ENCODE measurements around the gene FARP2.

The FARP2 gene

GRCh38 chr2:241489733-241490680, 133.9 kb downstream of the FARP2 start:
- no peak for DNase-seq (ENCODE audit: low read depth)

DNA sequence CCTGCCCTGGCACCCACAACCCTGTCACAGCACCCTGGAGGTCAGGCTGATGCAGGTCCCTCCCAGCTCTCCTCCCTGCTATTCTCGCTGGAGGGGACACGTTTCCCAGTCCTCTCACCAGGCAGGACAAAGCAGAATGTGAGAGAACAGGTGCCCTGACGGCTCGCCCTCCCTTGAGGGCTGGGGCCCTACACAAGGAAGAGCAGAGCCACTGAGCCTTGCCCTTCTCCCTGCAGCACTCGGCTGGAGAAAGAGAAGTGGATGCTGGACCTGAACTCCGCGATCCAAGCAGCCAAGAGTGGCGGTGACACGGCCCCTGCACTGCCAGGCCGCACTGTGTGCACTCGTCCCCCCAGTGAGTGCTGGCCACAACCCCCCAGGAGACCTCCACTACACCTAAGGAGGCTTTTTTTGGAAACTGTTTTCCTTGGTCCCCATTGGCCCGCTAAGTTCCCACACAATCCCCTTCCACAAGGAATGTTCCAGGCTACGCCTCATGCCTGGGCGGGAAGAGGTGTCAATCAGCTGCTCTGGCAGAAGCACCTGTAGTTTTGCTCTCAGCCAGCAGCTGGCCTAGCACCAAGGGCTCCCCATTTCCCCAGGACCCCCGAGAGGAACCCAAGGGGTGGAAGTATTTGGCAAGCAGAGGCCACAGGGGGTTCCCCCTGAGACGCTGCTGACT, 134.9 kb downstream of the FARP2 start:
- DNase-seq (ENCODE audit: low read depth): no peak

GRCh38 chr2:241491549-241492173, 135.6 kb downstream of the FARP2 start:
- DNase-seq (ENCODE audit: low read depth): no peak

- no peak for DNase-seq (ENCODE audit: low read depth)
Measured at GRCh38 chr2:241492174-241492565, 136.1 kb downstream of the FARP2 start.

GRCh38 chr2:241493092-241493491, 137.0 kb downstream of the FARP2 start:
- no peak for DNase-seq (ENCODE audit: low read depth)

- no peak for DNase-seq (ENCODE audit: low read depth)
Measured at GRCh38 chr2:241494311-241494908, 138.3 kb downstream of the FARP2 start.

- DNase-seq (ENCODE audit: low read depth): no peak
Measured at GRCh38 chr2:241495172-241496002, 139.3 kb downstream of the FARP2 start.

DNA sequence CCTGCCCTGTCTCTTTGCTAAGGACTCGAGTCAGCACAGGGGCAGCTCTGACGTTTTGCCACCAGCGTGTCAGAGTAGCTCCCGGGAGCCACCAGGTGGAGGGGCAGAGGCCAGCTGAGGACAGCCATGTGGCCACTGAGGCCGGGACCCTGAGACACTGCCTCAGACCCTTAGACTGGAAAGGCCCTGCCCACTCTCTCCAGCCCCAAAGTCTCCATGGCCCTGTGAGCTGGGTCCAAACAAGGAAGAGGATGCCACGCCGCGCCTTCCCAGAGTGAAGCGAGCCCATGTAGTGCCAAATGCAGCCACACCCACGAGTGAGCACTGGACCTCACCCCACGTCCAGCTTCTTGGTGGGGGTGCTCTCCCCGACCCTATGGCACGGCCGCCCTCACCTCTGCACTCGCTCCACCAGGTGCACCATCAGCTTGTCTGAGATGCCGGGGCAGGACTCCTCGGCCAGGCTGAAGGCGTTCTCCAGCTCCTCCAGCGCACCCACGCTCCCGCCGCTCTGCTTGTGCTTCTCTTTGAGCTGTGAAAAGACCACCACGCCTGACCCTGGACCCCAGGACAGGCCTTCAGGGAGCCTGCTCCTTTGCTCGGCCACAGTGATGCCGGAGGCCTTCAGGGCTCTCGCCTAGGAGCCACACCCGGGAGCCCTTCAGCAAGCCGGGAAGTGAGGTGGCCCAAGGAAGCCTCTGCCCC, 140.1 kb downstream of the FARP2 start:
- DNase-seq (ENCODE audit: low read depth): no peak

GRCh38 chr2:241496904-241497877, 141.1 kb downstream of the FARP2 start:
- no peak for DNase-seq (ENCODE audit: low read depth)

DNA sequence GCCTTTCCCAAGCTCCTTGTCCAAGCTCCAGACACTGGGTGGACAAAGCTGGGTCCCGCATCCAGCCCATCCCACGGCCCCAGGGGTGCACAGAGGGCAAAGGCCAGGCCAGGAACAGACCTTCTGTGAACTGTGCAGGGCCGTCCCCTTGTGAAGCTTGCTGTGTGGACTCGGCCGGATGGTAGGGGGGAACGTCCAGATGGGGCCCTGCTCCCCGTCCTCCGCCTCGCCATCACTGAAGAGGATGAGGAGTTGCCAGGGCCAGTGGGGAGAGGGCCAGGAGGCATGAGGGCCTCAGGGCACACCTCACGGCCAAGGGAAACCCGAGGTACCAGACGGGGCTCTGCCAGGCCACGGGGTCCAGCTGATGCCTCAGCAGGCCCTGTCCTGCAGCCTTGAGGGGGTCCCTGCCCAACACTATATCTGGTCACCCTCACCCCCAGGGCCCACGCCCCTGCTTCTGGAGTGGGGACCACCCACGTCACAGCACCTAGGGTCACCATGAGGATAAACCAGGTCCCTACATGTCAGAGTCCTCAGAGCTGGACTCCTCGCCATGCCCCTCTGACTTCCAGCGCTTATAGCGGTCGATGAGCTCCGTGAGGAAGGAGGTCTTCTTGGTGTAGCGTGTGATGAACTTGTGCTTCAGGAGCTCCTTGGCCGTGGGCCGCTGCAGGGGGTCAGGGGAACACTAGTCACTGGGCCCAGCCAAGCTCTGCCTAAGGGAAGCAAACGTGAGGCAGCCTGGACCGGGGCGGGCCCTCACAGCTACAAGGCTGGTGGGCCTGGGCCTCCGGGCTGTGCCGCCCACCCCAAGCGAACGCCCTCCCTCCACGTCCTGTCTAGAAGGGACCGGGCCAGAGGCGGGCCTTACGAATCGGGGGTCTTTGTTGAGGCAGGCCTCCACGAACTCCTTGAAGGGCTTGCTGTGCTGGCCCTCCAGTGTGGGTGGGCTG, 142.3 kb downstream of the FARP2 start:
- no peak for DNase-seq (ENCODE audit: low read depth)

DNA sequence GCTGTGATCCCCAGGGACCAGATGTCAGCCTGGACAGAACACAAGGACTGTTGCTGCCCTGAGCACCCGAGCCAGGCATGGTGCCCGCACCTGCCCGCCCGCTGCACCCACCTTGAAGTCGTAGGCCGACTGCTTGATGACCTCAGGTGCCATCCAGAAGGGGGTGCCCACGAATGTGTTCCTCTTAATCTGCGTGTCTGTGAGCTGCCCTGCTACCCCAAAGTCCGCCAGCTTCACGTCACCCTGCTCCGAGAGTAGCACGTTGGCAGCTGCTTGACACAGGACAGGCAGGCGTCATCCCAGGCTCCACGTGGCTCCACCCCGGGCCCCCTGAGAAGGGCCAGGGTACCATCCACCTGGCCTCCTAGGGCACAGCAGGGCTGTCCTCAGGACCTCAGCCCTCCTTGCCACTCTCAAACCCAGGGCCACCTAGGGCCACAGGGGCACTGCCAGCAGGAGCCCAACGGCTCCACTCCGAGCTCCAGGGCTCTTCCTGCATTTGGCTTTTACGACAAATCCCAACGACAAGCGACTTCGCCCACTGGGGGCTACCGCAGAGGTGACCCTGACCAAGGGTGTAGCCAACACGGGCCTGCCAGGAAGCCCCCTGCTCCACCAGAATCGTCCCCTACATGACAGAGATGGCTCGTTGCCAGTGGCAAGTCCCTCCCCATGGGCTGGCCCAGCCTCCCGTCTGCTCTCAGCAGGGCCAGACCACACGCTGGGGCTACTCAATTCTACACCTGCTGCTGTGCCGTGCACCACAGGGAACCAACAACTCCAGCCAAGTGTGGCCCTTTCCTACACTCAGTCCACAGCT, 143.3 kb downstream of the FARP2 start:
- DNase-seq (ENCODE audit: low read depth): no peak

- no peak for DNase-seq (ENCODE audit: low read depth)
Measured at GRCh38 chr2:241500016-241500415, 143.9 kb downstream of the FARP2 start.

DNA sequence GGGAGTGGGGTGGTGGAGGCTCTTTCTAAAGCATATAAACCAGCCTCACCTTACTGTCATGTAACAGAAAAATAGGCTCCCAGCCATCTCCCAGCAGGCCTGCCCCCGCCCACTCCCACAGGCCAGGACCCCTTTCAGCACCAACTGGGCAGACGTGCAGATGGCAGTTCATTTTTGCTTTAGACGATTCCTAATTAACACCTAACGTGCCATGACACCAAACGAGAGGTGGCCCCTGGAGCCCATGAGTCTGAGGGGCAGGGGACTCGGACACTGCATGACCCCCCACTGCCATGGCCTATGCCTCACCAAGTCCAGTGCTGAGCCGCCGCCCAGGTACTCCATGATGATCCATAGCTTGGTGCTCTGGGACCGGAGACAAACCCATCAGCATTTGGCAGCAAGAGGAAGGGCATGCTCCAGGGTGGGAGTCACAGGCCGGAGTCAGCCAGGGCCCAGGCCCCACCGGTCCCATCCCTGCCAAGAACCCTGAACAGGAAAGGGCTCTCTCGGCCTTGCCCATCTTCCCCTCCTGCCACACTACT, 144.4 kb downstream of the FARP2 start:
- no peak for DNase-seq (ENCODE audit: low read depth)

GRCh38 chr2:241501099-241501541, 145.0 kb downstream of the FARP2 start:
- DNase-seq (ENCODE audit: low read depth): no peak

DNA sequence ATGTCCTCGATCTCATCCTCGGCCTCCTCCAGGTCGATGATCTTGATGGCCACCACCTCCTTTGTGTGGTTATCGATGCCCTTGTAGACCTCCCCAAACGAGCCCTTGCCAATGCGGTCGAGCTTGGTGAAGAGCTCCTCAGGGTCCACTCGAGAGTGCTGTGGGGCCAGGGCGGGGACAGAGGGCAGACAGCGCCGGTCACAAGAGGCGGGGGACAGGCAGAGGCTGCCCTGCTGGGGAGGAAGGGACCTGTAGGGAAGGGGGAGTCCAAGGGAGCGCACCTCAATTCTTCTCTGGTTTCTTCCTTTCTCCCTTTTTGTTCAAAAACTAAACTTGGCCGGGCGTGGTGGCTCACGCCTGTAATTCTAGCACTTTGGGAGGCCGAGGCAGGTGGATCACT, 145.5 kb downstream of the FARP2 start:
- DNase-seq (ENCODE audit: low read depth): no peak

DNA sequence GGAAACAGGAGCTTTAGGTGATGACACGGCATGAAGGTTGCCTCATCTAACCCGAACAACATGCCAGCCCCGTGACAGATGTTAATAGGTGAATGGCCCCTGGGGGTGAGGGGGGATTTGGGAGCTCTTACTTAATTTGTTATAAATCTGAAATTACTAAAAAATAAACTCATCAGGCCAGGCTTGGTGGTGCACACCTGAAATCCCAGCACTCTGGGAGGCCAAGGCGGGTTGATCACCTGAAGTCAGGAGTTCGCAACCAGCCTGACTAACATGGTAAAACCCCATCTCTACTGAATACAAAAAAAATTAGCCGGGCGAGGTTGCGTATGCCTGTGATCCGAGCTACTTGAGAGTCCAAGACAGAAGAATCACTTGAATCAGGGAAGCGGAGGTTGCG, 146.2 kb downstream of the FARP2 start:
- DNase-seq (ENCODE audit: low read depth): no peak

DNA sequence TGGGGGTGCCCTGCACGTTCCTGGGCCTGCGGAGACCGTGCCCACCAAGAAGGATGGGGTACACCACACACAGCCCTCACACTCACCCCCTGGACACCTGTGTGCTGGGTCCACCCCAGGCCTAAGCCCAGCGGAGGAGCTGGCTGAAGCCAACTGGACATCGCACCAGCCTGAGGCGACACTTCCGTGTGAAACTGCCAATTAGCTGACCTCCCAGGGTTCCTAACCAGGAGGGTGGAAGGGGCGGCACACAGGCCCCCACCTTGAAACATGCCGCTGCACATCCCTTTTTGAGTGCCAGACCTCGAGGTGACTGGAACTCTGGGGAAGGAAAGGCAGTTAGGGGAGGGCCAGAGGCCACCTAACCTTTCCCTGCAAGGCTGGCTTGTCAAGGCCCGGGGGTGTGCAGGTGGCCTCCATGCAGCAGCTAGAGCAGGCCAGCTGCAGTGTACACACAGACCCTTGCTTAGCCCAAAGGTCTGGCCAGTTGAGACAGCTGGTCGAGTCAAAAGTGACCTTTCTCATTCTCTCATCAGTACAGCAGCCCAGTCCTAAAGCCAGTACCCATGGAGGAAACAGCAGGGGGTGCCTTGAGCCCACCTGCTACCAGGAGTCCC, 147.8 kb downstream of the FARP2 start:
- no peak for DNase-seq (ENCODE audit: low read depth)

All from iris pigment epithelial cell (primary cell).